Central memory CD4-positive, alpha-beta T cell (primary cell): ENCODE results near the gene YWHAG.
"Not testable (repeated sequence)": the region's sequence is repeated elsewhere in the genome, so short reads cannot be mapped to it uniquely, and the experiment has no call there.

ENCODE experiments used
- DNase-seq: peaks from one replicate; pipeline ENCODE4 v3.0.0; 2022

YWHAG gene

GRCh38 chr7:76292911-76293310, 65.9 kb downstream of the YWHAG start:
- DNase-seq, result not testable (repeated sequence)

GRCh38 chr7:76292213-76292573, 66.6 kb downstream of the YWHAG start:
- DNase-seq, result no peak

DNA sequence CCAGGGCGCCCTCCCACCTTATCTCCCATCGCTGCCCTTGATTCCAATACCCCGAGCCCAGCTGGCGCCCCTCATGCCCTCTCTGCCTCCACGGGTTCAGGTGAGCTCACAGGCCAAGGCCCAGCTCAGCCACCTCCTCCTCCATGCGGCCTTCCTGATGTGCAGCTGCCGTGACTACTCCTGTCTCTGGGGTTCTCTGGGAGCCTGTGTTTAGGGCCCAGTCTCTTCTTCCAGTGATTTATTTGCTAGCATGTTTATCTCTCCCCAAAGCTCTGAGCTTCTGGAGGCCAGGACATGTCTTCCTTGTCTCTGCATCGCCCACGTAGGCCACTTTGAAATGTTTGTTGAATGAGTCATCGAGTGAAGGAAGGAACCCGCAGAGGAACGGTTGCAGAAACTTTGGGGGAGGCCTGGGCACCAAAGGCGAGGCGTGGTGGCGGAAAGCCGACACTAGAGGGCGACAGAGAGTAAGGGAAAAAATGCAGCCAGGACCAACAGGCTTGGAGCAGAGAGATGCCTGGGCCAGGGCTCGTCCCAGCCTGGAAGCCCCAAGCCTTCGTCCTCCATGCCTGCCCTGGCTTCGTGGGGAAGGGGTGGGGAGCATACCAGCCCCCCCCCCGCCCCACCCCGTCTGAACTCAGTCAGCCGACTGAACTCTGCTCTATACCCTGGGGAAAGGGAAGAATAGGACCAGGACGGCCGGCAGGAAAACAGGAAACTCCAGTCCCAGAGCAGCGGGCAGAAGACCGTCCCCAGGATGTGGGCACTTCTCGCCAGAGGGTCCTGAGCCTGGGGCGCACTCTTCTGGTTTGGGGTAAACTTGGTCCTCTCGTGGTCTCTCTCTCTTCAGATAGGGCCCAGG, 67.2 kb downstream of the YWHAG start:
- peak; percentile 73 for DNase-seq

GRCh38 chr7:76290847-76291350, 67.9 kb downstream of the YWHAG start:
- not testable (repeated sequence) for DNase-seq

DNA sequence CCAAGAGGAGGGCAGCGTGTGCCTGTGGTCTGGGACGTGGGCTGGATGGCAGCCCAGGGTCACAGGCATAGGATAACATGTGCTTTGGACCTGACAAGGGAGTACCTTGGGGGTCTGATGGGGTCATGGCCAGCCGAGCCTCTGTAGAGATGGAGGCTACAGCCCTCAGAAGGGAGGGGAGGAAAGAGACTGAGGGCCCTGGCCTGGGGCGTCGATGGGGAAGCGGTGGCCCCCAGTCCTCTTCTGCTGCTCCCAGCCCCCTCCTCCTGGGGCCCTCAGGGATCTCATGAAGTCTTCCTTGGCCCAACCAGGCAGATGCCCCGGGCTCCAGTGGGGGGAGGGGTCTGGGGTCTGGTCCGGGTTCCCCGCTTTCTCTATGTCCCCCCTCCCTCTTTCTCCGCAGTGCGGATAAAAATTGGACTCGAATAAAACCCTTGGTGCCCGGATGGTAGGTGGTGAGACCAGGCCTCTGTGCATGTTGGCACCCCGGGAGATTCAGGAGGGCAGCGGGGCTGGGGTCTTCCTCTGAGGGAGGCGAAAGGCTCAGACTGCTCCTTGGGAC, 71.9 kb downstream of the YWHAG start:
- DNase-seq, result no peak

DNA sequence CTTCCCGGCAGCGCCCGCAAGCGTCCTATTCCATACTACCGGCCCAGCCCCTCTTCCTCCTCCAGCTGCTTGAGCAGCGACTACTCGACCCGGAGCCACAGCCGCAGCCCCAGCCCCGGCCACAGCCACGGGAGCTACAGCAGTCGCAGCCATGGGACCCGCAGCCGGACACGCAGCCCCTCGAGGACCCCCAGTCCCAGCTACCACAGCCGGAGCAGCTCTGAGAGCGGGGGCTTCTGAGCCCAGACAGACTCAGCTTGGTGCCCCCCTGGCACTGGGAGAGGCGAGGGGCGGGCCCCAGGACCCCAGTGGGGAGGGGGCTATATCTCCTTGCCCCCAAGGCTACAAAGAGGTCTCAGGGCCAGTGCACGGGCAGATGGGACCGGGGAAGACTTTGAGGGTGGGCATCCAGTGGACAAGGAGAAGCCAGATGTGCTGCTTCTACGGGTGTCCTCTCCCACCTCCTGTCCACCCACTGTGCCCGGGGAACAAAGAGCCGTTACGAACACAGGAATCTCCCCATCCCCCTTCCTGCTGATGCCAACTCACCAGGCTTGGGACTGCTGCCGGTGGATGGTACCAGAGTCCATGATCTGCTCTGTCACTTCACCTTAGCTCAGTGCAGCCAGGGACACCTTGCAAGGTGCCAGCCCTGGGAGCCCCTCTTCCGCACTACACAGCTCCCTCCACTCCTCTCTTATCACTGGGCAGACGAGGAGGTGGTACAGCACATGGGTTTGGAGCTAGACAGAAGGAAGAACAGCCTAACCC, 73.0 kb downstream of the YWHAG start:
- DNase-seq, result no peak

DNA sequence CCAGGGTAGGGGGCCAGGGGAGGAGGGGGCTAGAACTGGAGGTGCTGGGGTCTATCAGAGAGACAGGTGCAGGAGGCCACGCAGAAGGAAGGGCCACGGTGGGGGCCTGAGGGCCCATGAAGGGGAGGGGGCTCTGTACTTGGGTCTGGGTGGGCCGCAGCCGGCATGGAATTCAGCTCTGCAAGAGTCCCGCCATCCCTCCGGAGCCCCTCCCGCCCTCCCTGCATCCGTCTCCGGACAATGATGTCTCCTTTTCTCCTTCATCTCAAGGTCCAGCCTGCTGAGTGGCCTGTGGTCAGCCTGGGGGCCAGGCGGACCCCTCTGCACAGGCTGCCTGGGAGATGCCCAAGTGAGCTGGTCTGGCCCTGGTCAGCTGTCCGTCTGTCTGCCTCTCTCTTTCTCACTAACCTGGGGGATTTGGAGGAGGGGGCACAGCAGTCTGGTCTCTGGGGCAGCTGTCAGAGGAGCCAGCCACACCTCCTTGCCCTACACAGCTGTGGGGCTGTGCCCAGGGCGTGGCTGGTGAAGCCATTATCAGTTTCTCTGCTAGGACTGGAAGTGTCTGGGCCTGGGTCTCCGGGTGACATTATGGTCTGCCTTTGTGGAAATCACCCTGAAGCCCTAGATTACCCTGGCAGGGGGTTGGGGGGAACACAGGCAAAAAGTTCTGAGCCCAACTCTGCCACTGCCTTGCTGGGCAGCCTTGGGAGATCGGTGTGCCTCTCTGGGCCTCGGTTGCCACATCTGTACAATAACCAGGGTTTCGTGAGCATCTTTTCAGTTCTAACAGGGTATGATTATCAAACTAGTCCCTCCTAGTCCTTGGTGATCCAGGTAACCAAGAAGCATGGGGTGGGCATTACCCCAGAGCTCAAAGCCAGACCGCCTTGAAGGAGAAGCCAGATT, 75.3 kb downstream of the YWHAG start:
- DNase-seq, result no peak

DNA sequence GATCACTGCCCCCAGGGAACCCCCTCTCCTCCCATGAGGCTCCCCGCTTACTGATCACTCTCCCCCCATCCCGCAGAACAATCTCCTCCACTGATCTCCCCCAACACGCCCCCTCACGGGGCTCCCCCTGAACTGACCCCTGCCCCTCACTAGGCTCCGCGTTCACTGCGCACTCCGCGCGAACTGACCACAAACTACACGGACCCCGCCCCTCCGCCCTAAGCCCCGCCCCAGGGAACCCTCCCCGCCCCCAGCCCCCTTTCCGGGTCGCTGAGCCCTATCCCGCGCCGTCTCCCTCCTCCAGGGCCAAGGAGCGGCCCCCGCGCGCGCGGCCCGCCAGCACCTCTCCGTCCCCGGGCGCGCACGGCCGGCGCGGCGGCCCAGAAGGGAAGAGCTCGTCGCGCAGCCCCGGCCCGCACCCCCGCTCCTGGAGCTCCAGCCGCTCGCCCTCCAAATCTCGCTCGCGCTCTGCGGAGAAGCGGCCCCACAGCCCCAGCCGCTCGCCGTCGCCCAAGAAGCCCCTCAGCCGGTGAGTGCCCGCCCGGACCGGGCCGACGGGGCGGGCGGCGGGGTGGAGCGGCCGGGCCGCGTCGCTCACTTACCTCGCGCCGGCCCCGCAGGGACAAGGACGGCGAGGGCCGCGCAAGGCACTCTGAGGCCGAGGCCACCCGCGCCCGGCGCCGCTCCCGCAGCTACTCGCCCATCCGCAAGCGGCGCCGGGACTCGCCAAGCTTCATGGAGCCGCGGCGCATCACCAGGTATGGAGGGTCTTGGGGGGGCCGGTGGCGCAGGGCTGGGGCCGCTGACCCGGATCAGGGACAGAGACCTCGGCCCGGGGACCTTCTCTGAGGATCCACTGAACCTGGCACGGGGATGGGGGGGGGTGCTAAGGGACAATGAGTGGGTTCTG, 76.2 kb downstream of the YWHAG start:
- DNase-seq, result no peak

DNA sequence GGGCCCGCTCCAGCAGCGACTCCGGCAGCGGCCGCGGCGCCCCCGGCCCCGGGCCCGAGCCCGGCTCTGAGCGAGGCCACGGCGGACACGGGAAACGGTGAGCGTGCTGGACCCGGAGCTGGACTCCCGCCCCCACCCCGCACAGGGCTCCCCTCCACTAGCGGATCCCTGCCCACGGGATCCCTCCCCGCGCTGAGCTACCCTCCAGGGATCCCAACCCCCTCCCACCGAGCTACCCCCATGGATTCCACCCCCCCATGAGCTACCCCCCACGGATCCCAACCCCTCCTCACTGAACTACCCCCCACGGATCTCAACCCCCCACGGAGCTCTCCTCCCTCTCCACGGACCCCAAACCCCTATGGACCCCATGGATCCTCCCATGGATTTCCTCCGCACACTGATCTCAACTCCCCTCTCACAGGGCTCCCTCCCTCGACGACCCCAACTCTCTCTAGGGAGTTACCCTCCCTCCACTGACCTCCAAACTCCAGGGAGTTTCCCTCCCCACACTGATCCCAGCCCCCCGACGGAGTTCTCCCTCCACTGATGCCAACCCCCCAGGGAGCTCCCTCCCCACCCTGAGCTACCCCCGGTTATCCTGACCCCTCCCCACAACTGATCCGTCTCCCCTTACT, 77.0 kb downstream of the YWHAG start:
- no peak for DNase-seq

DNA sequence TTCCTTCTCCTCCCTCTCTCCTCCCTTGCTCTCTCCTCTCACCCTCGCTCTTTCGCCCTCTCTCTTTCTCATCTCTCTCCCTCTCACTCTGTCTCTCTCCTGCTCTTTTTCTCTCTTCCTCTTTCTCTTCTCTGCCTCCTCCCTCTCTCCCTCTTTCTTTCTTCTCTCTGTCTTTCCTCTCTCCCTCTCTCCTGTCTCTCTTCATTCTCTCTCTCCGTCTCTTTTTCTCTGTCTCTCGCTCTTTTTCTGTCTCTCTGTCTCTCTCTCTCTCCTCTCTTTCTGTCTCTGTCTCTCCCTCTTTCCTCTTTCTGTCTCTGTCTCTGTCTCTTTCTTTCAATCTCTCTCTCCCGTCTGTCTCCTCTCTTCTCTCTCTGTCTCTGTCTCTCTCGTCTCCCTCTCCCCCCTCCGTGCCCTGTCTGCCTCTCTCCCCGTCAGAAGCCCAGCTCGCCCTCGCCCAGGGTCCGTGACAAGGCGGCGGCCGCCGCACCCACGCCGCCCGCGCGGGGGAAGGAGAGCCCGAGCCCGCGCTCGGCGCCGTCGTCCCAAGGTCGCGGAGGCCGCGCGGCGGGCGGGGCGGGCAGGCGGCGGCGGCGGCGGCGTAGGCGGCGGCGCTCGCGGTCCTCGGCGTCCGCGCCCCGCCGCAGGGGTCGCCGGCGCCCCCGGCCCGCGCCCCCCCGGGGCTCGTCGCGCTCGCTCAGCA, 77.6 kb downstream of the YWHAG start:
- no peak for DNase-seq

DNA sequence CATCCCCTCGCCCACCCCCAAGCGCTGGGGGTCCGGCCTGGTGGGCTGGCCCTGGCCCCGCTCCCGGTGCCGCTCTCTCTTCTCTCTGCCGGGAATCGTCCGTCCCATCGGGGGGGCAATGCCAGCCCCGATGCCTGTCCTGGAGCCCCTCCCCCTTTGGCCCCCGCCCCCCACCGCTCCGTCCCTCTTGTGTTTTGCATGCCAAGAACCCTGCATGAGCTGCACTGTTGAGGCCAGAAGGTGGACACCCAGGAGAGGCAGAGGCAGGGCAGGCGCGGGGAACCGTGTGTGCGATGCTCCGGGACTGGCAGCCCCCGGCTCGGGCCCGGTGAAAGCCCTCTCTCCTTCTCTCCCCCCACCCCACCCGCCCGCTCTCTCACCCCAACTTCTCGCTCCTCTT, 78.4 kb downstream of the YWHAG start:
- DNase-seq, result no peak

GRCh38 chr7:76278540-76278939, 80.3 kb downstream of the YWHAG start:
- DNase-seq, result no peak
